Thyroid gland (tissue), 4 donors: ENCODE measurements around the gene PANK1.

Source experiments
- POLR2A ChIP-seq, 2 donors: fragments of 450-650 bp; IDR thresholded peaks; one replicate each; pipeline ENCODE4 v1.6.1; 2017; ENCODE audit warnings: antibody characterized with exemption in 2 of 2, mild to moderate bottlenecking in 2 of 2, moderate library complexity in 1 of 2
- TF ChIP-seq, protein P1 (sequence below), 6 experiments: fragments of 200-600 bp in 3 of 6; fragments of 450-650 bp in 3 of 6; sonication (generic) in 3 of 6; IDR thresholded peaks; one replicate each; pipeline ENCODE4 v1.5.1; 2016 to 2019; ENCODE audit warnings: antibody characterized with exemption in 6 of 6, mild to moderate bottlenecking in 2 of 6, inconsistent platforms in 1 of 6, moderate library complexity in 1 of 6

DNA sequence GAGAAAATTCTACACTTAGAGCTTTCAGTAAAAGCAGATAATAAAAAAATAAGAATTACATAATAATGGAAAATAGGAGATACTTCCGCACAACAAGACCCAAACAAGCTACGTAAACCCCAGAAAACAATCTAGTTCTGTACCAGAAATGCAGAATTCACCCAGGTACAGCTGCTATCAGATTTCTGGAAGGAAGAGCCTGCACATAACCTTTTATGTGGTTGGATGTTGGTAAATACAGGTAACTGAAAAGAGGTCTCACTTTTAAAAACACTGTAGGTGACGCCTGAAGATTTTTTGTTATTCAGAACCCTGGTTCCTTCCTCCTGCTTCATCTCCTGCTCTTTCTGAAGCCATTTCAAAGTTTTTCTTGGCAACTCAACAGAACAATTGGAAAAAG lies 29.9 kb downstream of the PANK1 start:
- TF ChIP-seq, protein P1, sequence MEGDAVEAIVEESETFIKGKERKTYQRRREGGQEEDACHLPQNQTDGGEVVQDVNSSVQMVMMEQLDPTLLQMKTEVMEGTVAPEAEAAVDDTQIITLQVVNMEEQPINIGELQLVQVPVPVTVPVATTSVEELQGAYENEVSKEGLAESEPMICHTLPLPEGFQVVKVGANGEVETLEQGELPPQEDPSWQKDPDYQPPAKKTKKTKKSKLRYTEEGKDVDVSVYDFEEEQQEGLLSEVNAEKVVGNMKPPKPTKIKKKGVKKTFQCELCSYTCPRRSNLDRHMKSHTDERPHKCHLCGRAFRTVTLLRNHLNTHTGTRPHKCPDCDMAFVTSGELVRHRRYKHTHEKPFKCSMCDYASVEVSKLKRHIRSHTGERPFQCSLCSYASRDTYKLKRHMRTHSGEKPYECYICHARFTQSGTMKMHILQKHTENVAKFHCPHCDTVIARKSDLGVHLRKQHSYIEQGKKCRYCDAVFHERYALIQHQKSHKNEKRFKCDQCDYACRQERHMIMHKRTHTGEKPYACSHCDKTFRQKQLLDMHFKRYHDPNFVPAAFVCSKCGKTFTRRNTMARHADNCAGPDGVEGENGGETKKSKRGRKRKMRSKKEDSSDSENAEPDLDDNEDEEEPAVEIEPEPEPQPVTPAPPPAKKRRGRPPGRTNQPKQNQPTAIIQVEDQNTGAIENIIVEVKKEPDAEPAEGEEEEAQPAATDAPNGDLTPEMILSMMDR (IDR thresholded peaks at IDR 0.05): no peak
- TF ChIP-seq POLR2A (IDR thresholded peaks at IDR 0.05): no peak
